IPS-NIHi11 (cell line): ENCODE results near the gene SERAC1.
"Not testable (repeated sequence)": the region's sequence is repeated elsewhere in the genome, so short reads cannot be mapped to it uniquely, and the experiment has no call there.

Source experiments
- DNase-seq: peaks from one replicate; pipeline ENCODE4 v3.0.0; 2012; ENCODE audit warnings: mixed read lengths, low spot score

Gene SERAC1

DNA sequence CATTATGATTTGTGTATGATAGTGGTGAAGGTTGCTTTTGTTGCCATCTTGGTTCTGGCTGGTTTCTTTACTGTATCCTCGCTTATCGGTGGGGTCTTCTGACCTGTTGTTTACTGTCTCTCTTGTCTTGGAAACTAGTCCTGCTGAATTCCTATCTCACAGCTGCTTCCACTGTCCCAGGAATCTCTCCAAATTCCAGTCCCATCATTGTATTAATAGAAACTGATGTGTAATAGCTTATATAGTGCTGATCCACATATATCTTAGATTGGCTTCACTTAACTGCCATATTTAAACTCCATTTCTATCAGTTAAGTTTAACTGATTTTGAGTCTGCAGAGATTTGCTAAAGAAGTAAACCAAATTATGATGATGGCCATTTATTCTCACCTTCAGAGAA, 6.0 kb upstream of the SERAC1 start:
- no peak for DNase-seq

DNA sequence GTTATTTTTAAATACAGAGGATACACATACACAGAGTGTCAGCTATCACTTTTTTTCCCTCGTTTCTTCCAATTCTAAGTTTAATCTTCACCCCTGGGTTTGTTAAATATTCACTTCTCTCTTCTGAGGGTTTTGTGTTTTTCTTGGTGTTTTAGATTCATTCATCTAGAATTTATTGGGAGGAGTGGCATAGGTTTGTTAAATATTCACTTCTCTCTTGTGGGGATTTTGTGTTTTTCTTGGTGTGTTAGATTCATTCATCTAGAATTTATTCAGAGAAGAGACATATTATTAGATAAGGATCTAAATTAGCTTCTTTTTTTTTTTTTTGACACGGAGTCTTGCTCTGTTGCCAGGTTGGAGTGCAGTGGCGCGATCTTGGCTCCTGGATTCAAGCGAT, 3.9 kb upstream of the SERAC1 start:
- DNase-seq: no peak

DNA sequence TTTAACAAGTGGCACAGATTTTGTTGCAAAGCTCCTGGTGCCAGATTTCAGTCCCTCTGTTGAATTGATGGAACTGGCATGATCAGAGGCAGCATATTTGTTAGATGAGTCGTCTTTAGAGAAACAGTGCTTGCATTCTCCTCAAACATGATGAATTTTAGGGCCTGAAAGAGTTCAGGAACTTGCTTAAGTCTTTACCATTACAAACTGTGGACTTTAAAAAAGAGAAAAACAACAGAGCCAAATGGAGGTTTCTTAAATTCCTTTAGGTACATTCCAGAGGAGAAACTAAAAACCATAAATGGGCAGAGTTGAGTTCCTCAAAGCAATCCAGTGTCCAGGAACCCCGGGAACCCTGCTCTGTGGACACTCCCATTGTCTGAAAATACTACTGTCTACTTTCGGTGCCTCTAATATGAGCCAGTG, 2.6 kb upstream of the SERAC1 start:
- DNase-seq: no peak

DNA sequence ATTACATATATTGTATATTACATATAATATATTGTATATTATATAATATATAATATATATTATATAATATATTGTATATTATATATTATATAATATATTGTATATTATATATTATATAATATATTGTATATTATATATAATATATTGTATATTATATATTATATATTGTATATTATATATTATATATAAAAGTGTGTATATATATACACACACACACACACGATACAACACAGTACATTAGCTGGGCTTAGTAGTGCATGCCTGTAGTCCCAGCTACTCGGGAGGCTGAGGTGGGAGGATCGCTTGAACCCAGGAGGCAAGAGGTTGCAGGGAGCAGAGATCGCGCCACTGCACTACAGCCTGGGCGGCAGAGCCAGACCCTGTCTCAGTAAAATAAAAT, 1.6 kb upstream of the SERAC1 start:
- not testable (repeated sequence) for DNase-seq

DNA sequence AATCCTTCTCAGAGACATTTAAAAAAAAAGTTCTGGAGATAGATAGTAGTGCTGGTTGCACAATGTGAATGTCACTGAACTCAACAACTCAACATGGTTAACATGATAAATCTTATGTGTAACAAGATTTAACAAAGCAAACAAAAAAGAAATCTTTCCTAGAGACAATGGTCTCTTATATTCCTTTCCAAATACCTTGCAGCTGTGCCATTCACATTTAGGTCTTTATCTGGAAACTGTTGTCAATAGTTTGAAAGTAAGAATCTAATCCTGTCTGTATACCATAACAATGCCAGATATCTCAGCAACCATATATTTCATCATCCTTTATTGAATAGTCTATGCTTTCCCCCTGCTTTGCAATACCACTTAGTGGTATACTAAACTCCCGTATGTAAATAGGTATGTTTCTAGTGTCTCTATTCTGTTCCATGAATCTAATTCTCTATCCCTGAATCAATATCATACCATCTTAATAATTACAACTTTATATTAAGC, 2.1 kb downstream of the SERAC1 start:
- DNase-seq: no peak

DNA sequence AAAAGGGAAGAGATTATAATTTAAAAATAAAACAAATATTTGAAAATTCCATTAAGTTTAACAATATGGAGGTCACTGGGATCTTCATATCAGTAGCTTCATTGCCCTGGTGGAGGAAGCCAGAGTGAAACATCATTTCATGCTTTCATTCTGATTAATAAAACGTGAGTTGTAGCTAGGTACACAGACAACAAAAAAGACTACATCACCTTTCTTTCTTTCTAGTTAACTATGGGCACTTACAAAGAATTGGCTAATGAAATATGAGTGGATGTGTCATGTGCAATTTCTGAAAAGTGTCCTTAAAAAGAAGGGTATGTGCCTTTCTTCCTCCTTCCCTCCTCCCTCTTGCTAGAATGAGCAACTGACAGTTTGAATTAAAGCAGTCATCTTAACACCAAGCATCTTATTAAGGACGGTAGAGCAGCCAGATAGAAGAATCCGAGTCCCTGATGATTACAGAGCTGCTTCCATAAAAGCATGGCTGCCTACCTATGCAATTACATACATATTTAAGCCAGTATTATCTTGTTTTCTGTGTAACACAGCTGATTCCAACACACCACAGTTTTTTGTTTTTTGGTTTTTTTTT, 3.4 kb downstream of the SERAC1 start:
- no peak for DNase-seq

DNA sequence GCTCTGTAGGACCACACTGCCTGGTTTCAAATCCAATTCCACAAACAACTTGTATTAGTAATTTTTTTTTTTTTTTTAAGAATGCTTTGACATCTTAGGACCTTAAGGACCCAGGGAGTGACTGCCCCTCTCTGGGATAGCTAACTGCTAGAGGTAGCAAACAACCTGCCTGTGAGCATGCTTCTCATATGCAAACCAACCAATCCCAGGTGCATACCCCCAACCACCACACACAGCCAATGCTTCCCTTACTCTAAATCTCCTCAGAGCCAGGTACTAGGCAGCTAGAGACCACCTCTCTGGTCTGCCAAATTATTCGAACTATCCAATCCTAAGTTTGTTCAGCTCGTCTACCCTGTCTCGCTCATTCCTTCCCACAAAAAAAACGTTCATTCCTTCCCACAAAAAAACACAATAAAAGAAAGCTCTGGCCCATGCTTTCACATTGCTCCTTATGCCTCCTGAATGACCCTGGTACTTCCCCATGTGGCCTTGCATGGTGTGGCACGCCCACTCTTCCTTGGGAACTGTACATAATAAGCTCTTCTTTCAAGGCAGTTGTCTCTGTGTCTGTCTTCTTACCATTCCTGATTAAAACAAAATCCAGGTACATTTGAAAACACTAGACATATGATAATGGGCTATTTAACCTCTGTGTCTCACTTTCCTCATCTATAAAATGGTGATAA, 6.4 kb downstream of the SERAC1 start:
- peak; percentile 63 for DNase-seq

DNA sequence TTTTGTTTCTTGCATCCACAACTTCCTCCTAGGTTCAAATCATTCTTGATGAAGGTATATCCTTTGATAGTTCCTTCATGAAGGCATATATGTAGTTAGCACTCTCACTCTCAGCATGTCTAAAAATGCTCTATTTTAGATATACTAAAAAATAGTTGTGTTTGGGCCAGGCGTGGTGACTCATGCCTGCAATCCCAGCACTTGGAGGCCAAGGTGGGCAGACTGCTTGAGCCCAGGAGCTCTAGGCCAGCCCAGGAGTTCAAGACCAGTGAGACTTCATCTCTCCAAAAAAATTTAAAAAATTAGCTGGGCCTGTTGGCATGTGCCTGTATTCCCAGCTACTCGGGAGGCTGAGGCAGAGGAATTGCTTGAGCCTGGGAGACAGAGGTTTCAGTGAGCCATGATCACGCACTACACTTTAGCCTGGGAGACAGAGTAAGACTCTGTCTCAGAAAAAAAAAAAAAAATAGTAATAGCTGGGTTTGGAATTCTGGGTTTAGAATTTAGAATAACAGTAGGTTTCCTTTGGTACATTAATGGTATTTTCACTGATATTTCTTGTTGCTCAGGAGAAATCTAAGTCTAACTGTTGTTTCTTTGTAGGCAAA, 7.0 kb downstream of the SERAC1 start:
- DNase-seq: no peak

DNA sequence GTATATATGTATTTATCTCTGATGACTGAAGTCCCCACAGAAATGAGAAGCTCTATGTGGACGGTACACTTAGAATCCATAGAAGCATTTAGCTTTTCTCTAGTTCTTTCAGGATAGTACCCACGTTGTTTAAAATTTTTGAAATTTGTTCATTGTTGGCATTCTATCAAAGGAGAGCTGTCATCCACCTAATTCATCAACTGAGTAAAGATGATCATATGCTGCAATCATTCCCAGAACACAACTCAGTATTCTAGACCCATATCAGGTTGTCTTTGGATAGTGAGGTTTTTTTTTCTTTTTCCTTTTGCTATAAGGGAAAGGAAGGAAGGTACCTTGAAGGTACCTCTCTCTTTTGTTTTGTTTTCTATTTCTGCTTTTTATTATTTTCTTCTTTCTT, 9.3 kb downstream of the SERAC1 start:
- no peak for DNase-seq

DNA sequence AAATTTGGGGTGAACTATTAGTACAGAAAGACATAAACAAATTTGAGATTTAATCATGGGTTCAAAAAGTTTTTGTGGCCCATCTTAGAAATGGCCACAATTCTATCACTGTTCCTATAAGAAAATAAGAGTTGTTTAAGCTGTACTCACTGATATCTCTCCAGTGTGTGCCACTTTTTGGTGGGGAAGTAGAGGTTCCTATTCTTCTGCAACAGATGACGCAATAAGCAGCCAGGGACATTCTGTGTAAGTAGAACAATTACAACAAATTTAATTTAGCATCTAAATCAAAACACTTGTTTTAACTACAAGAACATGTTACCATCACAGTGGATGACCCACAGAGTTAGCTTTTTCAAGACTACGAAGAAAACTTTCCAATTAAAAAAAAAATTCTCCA, 9.9 kb downstream of the SERAC1 start:
- no peak for DNase-seq

DNA sequence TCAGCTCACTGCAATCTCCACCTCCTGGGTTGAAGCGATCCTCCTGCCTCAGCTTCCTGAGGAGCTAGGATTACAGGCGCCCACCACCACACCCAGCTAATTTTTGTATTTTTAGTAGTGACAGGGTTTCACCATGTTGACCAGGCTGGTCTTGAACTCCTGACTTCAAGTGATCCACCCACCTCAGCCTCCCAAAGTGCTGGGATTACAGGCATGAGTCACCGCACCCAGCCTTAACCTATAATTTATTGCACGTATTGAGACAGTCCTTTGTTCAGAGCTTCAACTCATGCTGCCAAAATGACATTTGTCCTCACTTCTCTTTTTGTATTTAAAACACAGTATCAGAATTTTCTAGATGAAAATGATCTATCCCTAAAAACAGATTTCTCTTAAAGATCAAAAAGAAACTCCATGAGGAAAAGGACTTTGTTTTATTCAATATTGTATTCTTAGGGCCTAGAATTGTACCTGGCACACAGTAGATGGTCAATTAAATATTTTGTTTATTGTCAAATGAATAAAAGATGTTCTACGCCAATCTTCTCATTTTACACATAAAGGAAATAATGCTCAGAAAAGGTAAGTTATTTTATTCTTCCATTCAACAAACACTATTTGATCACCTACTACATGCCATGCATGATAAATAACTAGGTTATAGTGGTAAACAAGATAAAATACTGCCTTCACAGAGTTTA, 10.8 kb downstream of the SERAC1 start:
- DNase-seq: no peak

DNA sequence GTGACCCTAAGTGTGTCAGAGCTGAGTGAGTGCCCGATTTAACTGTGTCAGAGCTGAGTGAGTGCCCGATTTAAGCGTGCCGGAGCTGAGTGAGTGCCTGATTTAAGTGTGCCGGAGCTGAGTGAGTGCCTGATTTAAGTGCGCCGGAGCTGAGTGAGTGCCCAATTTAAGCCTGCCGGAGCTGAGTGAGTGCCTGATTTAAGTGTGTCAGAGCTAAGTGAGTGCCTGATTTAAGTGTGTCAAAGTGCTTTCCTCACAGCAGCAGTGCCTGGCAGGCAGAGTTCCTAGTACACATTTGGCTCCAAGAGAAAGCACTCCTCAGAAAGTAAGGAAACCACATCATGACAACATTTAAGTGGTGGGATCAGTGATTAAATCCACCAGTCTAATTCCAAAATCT, 13.2 kb downstream of the SERAC1 start:
- no peak for DNase-seq

DNA sequence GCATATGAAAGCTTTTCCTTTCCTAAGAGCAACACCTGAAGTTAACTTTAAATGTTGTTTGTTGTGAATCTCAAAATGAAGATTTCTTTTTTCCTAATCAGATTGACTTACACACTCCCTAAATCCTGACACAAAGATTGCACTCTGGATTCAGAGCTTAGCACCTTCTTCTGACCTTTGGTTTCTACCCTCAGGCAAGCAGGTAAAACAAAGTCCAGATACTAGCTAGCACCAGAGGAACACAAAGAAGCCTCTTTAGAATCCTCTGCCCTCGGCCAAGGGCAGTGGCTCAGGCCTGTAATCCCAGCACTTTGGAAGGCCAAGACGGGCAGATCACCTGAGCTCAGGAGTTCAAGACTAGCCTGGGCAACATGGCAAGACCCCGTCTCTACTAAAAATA, 14.5 kb downstream of the SERAC1 start:
- no peak for DNase-seq

DNA sequence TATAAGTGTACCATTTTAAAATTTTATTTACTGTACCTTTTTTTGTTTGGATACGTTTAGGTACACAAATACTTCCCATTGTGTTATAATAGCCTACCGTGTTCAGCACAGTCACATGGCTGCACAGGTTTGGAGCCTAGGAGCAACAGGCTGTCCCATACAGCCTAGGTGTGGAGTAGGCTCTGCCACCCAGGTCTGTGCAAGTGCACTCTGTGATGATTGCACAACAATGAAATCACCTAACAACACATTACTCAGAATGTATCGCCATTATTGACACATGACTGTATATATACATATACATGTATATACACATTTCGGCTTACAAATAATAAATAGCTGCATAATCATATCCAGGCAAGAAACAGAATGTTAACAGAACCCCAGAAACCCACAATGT, 15.4 kb downstream of the SERAC1 start:
- no peak for DNase-seq

DNA sequence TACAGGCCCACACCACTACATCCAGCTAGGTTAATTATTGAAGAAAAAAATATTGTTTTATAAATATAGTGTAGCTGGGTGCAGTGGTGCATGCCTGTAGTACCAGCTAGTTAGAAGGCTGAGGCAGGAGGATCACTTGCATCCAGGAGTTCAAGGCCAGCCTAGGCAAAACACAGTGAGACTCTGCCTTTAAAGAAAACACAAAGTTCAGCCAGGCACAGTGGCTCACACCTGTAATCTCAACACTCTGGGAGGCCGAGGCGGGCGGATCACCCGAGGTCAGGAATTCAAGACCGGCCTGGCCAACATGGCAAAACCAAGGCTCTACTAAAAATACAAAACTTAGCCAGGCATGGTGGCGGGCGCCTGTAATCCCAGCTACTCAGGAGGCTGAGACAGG, 16.0 kb downstream of the SERAC1 start:
- not testable (repeated sequence) for DNase-seq

DNA sequence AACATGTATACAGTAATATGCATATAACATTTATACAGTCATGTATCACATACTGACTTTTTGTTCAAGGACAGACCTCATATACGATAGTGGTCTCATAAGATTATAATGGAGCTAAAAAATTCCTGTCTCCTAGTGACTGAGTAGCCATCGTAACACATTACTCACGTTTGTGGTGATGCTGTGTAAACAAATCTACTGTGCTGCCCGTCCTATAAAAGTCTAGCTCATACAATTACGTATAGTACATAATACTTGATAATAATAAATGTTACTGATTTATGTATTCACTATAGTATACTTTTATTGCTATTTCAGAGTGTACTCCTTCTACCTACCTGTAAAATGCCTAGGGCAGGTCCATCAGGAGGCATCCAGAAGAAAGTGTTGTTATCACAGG, 17.4 kb downstream of the SERAC1 start:
- DNase-seq: no peak

DNA sequence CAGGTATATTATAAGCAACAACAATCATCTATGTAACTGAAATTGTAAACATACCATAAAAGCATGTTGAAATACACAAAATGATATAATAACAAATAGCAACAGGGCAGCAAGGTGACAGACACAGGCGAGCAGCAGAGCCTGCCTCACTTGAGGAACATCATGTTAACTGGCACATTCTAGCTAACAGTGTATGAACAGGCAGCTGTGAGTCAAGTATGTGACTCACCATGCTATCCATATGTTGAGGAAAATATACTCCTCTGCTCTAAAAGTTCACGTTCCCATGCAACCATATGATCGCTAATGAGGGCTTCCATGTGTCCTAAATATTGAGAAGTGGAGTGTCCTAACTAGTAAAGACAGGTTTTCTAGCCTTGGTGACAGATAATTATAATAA, 18.4 kb downstream of the SERAC1 start:
- no peak for DNase-seq

DNA sequence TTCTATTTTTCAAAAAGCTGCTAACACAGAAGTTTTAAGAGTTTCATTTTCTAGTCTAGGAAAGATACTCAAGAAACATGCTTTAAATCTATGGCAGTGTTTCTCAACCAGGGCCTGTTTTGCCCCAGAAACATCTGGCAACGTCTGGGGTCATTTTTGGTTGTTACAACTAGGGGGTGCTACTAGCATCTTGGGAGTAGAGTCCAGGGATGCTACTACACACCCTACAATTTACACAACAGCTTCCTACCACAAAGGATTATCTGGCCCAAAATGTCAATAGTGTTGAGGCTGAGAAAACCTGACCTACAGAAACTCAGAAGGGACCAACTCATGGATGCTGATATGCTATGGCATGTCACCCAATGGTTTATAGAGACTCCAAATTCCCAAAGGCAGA, 24.4 kb downstream of the SERAC1 start:
- peak; percentile 61 for DNase-seq

DNA sequence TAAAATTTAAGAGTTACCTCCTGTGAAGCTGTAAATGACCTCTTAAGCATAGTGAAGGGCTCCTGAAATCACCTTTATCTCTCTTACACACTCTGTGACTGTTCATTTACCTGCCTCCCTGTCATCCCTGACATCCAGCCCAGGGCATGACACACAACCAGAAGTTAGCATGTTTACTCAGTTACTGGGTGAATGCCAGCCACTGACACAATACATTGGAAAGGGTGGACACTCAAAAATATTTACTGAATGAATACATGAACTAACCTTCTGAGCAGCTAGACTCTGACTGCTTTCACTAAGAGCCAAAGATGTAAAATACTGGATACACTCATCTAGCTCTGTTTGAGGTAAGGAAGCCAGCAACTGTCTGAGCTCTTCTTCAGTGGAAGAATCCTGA, 25.3 kb downstream of the SERAC1 start:
- DNase-seq: no peak

DNA sequence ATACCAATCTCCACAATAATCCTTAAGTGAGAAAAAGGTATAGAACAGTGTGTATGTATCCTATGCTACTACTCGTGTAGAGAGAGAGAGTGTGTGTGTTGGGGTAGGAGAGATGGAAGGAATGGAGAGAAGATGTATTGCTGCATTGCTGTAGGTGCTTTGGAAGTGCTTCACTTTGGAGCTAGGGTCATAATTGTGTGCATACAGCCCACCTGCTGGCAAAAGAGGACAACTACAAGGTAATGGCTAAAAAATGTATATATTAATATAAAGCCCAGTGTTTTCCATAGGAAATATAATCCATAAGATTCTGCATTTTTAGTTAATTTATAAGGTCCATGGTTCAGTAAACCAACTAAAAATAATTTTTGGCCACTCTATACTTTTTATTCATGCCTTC, 36.1 kb downstream of the SERAC1 start:
- DNase-seq: peak; percentile 29

DNA sequence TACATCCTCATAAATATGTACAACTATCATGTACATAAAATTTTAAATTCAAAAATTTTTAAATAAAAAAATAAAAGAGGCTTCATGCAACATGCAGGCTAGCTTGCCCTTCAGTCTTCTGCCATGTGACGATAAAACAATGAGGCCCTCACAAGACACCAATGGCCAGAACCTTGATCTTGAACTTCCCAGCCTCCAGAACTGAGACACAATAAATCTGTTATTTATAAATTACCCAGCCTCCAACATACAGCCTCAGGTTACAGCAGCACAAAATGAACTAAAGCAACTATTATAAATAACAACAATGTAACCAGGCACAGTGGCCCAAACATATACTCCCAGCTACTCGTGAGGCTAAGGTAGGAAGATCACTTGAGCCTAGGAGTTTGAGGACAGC, 42.8 kb downstream of the SERAC1 start:
- DNase-seq: no peak

DNA sequence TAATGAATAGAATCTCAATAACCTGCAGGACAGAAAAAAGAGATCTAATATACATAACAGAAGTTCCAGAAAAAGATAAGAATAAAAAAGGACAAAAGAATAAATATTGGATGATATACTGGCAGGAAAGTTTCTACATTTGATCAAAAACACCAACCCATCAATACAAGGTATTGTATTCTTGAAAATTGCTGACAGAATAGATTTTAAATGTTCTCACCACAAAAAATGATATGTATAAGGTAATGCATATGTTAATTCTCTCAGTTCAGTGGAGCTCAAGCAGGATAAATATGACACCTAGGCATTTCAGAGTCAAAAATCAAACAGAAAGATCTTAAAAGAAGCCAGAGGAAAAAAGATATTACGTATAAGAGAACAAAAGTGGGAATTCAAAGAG, 43.8 kb downstream of the SERAC1 start:
- DNase-seq: no peak

DNA sequence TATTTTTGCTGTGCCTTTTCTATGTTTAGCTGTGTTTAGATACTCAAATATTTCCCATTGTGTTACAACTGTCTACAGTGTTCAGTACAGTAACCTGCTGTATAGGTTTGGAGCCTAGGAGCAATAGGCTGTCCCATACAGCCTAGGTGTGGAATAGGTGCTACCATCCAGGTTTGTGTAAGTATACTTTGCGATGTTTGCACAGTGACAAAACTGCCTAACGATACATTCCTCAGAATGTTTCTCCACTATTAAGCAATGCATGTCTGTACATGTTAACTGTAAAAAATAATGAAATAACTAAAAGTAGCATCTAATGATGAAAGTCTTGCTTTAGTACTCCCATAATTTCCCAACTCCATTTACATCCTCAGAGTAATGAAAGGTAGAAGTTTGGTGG, 46.0 kb downstream of the SERAC1 start:
- no peak for DNase-seq
